Activated CD4-positive, alpha-beta T cell treated with anti-CD3 and anti-CD28 coated beads, Interleukin-10, Interleukin-2, amounts not matched to agents 100 ng/mL and 50 ng/mL, durations not matched to agents 16 hours and 8 hours (primary cell): ENCODE data around the gene PIEZO1.
A peak's percentile ranks its signal among the peaks of the same experiment; 100 is the strongest.
"Not testable (repeated sequence)": the region's sequence is repeated elsewhere in the genome, so short reads cannot be mapped to it uniquely, and the experiment has no call there.

Experiments
- DNase-seq: peaks from one replicate; pipeline ENCODE4 v3.0.0-alpha.2; 2020

The PIEZO1 gene

DNA sequence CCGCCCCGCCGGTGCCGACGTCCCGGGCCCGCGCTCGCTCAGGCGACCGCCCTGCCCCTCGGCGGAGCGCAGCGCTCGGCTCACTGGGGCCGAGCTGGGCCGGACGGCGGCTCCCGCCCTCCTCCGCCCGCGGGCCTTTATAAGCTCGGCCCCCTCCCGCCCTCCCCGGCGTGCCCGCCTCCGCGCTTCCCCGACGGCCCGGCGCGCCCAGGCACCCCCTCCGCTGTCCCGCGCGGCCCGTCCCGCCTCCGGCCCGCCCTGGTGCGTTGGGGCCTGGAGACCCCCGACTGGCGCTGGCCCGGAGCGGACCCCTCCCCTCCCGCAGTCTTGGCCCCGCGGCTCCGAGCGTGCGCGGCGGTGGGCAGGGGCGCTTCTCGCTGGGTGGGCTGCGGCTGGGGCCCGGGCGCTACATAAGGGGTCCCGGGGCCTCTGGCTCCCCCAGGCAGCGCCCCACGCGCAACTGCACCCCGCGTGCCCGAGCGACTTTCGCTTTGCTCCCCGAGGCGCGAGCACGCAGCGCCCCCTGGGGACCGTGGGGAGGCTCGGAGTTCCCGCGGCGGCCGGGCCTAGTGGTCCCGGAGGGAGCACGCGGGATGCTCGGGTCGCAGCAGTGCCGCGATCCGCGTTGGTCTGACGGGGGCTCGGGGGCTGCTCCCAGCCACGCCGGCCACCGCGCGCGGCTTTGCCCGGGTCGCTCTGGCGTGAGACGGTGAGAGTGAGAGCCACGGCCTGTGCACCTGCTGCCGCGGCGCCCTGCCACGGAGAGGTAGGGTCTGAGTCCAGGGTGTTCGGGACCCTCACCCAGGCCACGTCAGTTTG, at the start of gene PIEZO1:
Gene PIEZO1 (minus strand): TSS at position 115 of the 819 bp plus-strand sequence. CDS start 256 bp downstream, outside the sequence.
- DNase-seq: peak; percentile 80

GRCh38 chr16:88834670-88835069, 49.6 kb upstream of the PIEZO1 start:
- no peak for DNase-seq

DNA sequence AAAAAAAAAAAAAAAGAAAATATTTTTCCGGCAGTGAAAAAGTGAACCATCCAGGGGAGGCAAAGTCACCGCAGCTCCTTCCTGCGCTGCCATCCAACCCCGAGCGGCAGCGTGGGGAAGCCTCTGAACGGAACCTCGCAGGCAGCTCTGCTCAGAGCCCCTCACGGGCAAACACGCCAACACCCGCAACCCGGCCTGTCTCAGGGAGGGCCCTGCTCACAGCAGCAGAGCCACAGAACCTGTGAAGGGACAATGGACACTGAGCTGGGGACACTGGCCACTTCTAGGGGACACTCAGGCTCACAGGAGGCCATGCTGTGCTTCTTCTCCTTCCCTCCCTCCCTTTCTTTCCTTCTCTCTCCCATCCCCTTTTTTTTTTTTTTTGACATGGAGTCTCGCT, 48.1 kb upstream of the PIEZO1 start:
- no peak for DNase-seq

DNA sequence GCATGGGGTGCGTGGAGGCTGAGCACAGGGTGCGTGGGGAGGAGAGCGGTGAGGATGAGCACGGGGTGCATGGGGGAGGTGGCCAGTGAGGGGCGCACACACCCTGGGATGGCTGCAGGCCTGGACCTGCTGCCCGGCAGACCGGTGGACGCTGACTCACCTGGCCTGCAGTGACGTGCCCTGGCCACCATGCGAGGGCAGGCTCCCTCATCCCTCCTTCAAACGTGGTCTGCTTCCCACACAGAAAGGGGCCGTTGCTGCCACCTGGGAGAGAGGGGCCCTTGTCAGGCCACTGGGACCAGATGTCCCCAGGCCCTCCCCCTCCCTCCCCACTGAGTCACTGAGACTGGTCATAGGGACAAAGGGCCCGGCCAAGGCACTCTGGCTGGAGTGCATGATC, 46.8 kb upstream of the PIEZO1 start:
- DNase-seq: no peak

DNA sequence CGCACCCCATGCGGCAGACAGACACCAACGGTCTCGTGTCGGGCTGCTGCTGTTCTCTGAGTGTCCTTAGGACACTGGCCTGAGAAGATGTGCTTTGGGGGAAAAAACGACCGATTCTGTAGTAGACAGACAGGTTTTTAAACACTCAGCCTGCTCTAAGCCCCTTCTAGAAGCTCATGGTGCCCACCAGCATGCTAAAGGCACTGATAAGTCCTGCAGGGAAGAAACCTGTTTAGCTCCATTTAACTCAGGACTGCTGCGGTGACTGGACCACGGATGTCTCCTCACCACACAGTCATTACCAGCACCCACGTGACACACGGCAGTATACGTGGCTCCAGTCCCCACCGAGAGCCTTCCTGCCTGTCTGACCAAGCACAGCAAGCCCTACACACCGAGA, 45.8 kb upstream of the PIEZO1 start:
- DNase-seq: no peak

- DNase-seq: no peak
Observed at GRCh38 chr16:88830258-88830657, 45.2 kb upstream of the PIEZO1 start.

GRCh38 chr16:88828711-88829110, 43.7 kb upstream of the PIEZO1 start:
- no peak for DNase-seq

- DNase-seq: no peak
Observed at GRCh38 chr16:88827727-88828126, 42.7 kb upstream of the PIEZO1 start.

DNA sequence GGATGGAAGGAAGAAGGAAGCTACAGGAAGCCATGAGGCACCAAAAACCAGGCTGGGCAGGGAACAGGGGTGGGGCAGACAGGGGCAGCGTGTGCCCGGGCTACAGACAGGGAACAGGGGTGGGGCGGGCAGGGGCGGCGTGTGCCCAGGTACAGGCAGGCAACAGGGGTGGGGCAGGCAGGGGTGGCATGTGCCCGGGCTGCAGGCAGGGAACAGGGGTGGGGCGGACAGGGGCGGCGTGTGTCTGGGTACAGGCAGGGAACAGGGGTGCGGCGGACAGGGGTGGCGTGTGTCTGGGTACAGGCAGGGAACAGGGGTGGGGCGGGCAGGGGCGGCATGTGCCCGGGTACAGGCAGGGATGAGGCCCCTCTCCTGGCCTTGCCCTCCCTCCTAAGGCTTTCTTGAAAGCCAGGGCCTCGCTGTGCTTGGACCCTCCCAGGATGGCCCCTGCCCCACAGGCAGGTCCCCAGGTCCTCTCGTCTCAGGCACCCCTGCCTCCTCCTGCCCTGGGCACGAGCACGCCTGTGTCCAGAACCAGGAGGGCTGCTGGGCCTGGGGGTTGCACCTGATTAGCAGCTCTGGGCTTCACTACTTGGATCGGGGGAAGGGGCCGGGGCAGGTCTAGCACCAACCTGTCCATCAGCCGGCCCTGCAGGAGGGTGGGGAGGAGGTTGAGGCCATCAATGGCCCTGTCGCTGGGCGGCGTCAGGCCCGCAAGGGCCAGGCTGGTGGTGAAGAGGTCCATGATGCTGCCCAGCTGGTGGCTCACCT, 41.2 kb upstream of the PIEZO1 start:
- DNase-seq: no peak

GRCh38 chr16:88825146-88825545, 40.1 kb upstream of the PIEZO1 start:
- no peak for DNase-seq

DNA sequence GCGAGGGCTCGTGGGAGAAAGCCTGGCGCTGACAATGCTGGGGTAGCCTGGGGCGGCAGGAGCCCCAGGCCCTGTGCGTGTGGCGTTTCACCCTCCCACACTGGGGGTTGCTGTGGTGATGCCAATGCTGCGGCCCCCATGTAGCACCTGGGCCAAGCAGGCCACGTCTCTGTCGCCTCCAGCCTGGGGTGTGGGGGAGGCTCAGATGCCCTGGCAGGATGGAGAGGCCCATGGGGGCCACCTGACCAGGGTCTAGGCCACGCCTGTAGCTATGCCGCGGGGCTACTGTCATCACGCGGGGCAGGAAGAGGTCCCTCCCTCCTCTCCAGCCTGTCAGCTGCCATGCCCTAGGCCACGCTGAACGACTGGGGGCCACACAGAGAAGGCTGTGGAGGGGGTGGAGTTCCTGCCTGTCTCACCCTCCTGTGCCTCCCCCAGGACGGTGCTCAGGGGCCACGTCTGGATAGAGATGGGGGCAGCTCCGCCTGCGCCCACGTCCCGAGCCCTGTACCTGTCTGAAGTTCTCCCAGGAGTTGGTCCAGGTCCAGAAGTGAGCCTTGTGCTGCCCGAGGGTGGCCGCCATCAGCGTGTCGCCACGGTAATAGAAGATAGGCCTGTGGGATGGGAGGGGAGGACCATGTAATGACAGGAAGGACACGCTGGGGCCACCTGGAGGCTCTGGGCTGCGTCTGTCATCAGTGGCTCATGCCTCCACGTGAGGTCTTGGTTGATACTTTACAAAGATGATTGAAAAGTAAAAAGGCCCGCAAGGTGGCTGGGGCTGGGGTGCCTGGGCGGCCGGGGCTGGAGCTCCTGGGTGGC, 39.4 kb upstream of the PIEZO1 start:
- DNase-seq: no peak

- DNase-seq: not testable (repeated sequence)
Observed at GRCh38 chr16:88823646-88824045, 38.6 kb upstream of the PIEZO1 start.

DNA sequence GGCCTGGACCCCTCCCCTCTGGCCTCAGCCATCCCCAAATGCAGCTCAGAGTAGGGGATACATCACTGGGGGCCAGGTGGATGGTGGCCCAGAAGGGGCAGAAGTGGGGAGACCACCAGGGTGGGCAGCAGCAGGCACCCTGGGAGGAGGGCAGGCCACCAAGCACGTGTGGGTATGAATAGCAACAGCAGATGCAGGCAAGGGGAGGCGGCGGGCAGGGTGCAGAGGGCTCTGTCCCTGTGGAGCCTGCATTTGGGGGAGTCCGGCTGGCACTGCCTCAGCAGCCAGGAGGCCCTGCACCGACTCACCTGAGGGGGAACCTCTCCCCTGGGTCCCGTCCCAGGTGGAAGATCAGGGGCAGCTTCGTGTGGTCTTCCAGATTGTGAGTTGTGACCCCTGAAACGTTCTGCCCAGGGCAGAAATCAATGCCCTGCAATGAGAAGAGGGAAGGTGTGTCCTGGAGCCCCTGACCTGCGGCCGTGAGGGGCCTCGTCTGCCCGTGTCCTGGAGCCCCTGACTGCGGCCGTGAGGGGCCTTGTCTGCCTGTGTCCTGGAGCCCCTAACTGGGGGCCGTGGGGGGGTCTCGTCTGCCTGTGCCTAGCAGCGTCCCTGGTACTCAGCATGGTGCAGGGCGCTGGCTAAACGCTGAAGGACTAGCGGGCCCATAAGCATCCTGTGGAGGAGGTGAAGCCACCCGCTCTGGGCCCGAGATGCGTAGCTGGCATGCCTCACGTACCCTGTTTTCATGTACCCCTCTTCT, 37.4 kb upstream of the PIEZO1 start:
- DNase-seq: no peak

DNA sequence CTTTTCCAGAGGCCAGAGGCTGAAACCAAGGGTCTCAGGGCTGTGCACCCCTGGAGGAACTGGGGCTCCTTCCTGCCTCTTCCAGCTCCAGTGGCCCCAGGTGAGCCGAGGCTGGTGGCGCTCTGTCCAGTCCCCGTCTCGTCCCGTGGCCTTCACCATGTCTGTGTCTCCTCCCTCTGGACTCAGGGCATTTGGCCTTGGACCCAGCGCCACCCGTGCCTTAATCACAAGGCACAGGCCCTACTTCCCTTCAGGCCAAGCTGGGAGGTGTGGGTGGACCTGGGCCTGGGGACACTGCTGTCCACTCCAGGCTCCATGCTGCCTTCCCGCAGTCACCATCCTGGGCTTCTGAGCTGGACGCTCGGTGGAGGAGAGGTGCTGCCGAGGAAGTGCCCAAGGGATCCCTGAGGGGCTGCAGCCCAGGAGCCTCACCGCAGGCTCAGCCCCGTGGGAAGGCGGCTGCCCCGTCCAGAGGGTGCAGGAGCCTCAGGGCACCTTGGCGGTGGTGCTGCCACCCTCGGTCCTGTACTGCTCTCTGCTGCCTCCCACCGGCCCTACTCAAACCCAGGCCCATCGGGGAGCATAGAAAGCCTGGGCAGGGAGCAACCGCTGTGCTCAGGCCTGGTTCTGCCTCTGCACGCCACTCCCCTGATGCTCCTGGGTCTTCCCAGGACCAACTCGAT, 36.3 kb upstream of the PIEZO1 start:
- no peak for DNase-seq

GRCh38 chr16:88820385-88821025, 35.5 kb upstream of the PIEZO1 start:
- no peak for DNase-seq

DNA sequence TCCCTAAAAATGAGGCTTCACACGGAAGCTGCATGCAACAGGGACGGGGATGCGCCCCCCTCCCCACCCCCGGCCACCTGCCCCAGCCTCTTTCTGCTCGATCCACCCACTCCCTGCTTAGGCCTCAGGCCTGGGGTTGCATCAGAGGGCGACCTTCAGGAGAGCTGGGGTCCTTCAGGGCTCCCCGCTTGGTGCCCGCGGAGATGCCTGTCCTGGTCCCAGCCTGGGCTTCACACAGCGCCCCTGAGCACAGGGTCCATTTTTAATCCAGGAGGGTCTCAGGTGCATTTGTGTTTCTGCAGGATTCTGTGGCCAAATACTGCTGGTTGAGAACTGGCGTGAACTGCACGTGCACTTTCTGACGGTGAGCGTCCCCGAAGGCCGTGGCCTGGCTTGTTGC, 34.1 kb upstream of the PIEZO1 start:
- no peak for DNase-seq

DNA sequence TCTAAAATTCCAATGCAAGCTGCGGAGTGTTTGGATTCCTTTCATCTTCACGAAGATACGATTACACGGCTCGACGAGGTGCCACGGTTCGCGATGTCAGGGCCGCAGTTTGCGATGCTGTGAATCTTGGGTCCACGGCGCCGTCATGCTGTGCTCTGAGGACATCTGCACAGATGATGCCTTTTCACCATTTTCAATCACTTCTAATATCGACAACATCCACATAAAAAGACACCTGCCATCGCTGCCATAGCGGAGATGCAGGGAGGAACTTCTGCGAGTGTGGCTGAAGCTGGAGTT, 33.5 kb upstream of the PIEZO1 start:
- no peak for DNase-seq

- no peak for DNase-seq
Observed at GRCh38 chr16:88817785-88818574, 33.0 kb upstream of the PIEZO1 start.

GRCh38 chr16:88816736-88817535, 31.9 kb upstream of the PIEZO1 start:
- DNase-seq: no peak
